TTC549 (cell line): ENCODE measurements around the gene SKOR1.

Source experiments
- FAIRE-seq: peaks from 2 replicates; lab custom pipeline; 2012; peaks lifted over from hg19 to GRCh38; lab: Jason Lieb, UNC

The SKOR1 gene

DNA sequence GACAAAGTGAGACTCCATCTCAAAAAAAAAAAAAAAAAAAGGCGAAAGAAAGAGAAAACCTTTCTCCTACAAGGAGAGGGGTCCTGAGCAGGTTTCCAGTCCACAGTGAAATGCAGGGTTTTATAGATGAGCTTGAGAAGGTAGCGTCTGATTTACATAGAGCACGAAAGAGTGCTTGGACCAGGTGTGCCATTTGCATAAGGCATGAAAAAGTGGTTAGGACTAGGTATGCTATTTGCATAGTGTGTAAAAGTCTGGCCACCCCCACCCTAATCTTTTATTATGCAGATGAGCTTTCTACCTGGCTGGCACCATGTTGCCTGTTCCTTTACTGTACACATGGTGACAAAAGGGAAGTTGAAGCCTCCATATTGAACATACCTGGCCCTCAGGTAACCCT lies 28.1 kb downstream of the SKOR1 start:
- no peak for FAIRE-seq

DNA sequence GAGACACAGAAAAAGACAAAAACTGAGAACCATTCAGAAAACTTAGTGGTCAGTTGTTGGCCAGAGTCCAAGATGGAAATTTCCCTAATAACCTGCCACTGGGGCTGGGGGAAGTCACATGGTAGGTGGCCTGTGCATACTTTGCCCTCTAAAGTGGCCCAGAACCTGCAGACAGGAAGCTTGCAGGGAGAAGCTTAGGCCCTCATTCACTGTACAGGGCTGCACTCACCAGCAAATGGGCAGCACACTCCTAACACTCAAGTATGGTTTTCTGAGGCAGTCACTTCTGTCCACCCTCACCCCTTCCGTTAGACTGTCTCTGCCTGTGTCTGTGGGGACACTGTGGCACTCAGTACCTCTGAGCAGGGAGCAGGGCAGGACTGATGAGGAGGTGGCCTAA lies 29.0 kb downstream of the SKOR1 start:
- no peak for FAIRE-seq

DNA sequence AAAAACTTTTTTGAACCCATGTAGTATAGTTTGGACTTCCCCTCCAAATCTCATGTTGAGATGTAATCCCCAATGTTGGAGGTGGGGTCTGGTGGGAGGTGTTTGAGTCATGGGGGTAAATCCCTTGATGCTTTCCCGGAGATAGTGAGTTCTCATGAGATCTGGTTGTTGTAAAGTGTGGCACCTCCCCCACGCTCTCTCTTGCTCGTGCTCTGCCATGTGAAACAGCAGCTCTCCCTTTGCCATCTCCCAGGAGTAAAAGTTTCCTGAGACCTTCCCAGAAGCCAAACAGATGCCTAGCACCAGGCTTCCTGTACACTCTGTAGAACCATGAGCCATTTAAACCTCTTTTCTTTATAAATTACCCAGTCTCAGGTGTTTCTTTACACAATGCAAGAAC lies 30.5 kb downstream of the SKOR1 start:
- FAIRE-seq: no peak

DNA sequence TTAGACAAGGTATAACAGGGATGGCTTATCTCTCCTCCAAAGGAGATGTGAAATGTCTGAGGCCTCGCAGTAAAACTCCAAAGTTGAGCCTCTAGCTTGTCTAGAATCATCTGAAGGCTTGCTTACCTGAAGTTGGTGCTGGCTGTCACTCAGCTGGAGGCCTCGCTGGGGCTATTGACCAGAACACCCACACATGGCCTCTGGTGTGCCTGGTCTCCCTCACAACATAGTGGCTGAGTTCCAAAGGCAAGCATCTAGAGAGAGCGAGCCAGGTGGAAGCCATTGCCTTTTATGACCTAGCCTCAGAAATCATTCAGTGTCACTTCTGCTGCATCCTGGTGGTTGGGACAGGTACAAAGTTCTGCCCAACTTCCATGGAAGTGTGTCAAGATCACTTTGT lies 31.9 kb downstream of the SKOR1 start:
- FAIRE-seq: no peak

DNA sequence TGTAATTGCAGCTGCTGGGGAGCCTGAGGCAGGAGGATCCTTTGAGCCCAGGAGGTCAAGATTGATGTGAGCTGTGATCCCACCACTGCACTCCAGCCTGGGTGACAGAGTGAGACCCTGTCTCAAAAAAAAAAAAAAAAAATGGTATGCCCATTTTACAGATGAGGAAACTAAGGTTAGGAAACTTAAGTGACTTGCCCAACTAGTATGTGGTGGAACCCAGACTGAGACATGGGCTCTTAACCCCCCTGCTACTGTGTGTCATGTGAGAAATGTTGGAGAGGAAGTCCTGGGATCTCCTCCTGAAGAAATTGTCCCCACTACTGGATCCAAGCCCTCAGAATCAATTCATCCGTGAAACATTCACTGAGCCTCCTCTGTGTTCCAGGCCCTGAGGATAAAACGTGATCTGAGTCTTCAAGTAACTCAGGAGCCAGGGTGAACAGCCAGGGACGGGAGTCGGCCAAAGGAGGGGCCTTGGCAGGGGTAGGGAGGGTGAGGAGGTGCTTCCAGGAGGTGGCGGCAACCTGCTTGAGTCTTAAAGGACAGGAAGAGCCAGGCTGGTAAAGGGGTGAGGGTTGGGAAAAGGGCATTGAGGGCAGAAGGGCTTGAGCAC lies 34.1 kb downstream of the SKOR1 start:
- no peak for FAIRE-seq

DNA sequence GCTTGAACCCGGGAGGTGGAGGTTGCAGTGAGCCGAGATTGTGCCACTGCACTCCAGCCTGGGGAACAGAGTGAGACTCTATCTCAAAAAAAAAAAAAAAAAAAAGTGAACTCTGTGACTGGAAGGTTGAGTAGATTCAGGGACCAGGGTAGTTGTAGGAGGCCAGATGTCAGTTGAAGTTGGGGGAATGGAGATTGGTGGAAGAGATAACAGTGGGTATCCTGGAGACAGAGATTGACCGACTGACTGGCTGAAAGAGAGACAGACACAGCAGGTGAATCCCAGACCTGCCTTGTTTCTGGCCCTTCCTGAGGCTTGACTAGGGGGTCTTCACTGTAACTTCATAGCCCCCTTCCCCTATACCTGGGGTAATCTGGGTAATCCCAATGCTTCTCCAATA lies 36.7 kb downstream of the SKOR1 start:
- FAIRE-seq: no peak

DNA sequence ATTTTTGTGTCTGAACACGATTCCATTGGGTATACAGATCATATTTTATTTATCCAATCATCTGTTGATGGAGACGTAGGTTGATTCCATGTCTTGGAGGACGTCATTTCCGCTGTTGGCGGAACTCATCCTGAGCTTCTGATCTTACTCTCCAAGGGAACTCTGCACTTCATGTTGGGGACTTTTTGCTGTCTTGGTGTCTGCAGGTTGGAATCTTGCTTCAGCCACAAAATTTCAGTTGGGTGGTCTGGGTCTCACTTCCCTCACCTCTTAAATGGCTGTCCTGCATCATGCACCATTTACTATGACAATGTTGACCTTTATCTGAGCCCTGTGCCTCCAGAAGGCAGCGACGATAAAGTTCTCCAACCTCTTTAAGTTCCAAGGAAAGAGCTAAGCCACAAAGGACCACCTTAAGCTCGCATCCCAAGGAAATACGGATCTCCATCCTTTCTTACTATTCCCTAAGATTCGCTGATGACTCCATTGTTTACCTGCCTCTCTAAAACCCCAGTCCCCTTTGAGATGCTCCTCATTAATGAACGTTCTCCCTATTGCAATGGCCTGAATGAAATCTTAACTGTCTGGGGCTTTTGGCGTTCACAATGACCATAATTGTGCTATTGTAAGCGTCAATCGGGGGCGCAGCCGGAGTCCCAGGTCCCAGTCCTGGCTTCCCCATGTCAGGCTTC lies 37.6 kb downstream of the SKOR1 start:
- FAIRE-seq: no peak

DNA sequence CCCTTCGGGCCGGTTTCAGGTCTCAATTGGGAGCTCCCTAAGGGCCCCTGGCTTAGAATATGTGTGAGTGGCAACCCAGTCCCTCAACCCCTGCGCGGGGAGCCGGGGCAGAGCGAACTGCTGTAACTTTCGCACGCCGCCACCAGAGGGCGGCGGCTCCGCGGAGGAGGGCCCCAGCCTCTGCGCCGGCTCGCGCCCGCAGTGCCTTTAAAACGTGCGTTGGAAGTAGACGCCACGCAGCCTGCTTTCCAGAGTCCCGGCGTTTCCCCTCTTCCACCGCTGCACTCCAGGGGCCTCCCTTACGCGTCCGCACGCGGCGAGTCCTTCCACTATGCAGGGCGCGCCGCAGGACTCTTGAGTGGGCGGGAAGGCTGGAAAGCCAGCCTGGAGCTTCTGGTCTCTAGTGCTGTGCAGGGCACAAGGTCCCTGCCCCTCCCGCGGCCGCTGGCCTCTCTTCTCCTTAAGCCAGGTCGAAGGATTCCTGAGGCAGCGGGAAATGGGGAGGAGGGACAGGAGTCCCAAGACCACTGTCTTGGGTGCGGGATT lies 38.2 kb downstream of the SKOR1 start:
- FAIRE-seq: no peak

DNA sequence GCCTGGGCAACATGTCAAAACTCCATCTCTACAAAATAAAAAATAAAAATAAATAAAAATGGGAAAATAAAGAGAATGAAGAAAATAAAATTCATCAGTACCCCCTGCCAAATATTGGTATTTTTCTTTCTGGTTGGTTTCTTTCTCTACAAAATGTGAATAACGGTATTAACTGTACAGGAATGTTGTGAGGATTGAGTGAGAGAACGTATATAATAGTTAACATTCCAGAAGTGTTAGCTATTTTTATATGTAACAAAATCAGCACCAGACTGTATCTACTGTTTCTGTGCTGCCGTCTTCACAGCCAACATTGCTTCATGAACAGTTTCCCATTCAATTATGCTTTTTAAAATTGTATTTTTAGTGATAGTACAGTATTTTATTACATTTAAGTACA lies 40.0 kb downstream of the SKOR1 start:
- no peak for FAIRE-seq

DNA sequence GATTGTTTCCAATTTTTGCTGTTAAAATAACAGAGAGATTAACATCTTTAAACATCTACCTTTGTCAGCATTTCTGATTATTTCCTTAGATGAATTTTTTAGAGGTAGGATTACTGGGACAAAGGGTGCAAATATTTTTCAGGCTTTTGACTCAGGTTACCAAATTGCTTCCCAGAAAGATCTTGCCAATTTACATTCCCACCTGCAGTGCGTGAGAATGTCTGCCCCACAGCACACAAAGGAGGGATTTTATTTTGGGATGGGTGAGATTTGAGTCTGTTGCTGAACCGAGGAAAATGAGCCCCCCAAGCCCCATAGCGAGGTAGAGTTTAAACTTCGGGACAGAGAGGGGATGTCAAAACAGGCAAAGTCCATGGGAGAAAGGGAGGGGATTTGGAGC lies 40.5 kb downstream of the SKOR1 start:
- FAIRE-seq: no peak

DNA sequence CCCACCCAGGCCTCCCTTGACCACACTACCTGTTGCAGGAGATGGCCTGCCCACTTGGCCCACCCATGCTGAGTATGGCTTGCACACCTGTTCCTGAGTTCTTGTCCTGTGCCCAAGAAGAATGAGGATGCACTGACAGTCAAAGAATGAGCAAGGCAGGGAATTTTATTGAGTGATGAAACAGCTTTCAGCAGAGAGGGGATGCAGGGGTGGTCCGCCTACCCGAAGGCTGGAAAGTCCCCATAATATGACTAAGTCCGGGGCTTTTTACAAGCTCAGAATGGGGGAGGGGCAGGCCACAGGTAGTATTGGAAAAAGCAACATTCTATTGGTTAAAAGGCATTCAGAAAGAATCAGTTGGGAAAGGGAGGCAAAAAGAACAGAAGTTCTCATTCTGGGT lies 44.4 kb downstream of the SKOR1 start:
- no peak for FAIRE-seq

DNA sequence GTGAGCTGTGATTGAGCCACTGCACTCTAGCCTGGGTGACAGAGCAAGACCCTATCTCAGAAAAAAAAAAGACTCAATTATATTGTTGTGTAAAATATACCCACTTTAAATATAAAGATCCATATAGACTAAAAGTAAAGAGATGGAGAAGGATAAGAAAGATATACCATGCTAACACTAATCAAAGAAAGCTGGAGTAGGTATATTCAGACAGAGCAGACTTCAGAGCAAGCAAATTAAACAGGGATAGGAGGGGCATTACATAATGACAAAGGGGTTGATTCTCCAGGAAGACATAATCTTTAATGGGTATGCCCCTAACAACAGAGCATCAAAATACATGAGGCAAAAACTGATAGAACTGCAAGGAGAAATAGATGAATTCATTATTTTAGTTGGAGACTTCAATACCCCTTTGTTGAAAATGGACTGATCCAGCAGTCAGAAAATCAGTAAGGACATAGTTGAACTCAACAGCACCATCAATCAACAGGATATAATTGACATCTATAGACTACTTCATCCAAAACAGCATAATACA lies 45.6 kb downstream of the SKOR1 start:
- no peak for FAIRE-seq

DNA sequence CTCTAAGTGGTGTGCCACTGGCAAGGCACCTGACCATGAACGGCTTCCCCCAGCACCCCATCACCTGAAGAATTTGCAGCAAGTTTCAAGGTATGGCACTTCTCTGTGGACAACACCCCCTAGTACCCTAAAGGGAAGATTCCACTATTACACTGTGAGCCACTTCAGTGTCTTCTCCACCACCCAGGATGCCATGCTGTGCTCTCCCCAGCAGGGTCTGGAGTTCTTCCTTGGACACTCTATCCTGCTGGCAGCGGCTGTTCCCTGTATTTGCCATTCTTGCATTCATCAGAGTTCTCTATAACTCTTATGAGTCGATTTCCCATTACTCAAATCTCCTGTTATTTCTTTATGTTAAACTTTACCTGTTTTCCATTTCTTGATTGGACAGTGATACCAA lies 48.5 kb downstream of the SKOR1 start:
- no peak for FAIRE-seq

DNA sequence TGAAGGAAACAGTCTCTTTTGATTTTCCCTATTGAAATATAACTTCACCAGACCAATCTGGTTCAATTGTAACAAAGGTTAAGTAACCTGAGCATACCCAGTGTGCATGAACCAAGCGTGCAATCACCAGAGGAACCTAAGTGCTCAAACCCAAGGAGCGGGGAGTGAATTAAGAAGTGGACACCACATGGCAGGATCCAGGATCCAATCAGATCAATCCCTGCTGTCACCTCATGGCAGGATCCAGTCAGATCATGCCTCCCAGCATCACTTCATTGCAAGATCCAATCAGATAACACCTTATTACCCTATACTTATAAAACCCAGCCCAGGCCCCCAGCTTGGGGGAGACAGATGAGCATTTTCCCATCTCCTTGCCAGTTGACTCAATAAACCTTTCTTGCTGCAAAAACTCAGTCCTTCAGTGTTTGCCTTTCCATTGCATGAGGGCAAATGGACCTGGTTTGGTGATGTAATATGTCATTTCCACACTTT lies 53.5 kb downstream of the SKOR1 start:
- no peak for FAIRE-seq

DNA sequence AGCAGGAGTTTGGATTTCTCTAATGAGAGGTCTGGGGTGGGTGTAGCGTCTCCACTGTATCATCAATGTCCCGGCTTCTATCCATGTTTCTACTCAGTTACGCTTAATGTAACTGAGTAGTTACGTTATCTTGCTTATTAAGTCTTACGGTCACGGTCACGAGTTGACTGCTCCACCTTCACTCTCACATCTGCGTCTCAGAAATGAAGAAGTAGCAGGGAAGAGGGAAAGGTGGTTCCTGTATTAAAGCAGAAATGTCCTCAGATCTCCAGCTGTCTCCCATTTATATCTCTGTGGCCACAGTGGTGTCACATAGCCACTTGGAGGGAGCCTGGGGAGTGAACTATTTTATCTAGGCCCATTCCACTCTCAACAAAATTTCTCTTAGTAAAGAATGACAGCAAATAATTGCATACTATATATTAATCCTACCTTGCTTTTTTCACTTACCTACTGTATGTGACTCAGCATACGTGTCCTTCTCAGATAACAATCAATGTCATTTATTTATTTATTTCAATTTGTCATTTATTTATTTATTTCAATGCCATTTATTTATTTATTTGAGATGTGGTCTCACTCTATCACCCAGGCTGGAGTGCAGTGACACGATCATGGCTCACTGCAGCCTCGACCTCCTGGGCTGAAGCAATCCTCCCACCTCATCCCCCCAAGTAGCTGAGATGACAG lies 54.3 kb downstream of the SKOR1 start:
- no peak for FAIRE-seq

DNA sequence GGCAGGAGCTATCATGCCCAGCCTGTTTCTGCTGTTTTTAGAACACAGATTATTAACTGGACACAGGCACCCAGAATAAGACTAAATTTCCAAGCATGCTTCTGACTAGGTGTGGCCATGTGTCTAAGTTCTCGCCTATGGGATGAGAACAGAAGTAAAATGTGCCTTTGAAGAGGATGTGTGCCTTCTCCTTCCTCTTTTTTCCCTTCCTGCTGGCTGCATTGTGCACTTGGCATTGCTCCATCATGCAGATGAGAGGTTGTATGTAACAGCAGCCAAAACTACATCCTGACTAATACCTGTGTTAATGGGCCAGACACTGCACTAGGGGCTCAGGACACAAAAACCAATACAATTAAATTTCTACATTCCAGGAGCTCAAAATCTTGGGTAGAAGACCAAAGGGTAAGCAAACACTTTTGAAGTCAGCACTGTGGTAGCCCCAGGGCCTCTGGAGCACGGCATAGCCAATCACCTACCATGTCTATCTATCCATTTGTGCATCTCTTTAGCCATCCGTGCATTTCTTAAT lies 55.4 kb downstream of the SKOR1 start:
- no peak for FAIRE-seq

DNA sequence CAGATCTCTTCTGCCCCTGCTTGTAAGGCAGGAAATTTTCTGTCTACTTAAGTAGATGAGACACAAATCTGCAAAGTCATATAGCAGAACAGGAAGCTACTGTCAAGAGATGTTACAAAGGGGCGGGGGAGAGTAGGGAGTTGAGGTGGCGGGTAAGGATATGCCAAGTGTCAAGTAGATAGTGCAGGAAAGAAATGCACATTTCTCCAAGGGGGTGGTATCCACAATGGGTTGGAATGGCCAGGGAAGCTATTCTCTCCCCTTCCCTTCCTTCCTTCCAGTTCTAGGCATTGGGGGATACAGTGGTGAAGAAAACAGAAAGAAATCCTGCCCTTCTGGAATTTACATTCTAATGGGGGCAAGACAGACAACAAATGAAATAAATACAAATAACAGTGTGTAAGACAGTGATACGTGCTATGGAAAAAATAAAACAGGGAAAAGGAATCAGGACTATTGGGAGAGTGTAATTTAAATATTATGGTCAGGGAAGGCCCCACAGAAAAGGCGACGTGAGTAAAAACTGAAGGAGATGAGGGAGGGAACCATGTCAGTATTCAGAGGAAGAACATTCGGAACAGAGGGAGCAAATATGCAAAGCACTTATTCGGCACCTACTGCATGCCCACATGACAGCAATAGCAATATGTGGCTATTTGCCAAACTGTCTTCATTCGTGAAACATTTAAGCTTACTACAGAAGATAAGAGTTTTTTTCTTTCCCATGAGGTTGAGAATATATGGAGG lies 57.4 kb downstream of the SKOR1 start:
- FAIRE-seq: no peak

DNA sequence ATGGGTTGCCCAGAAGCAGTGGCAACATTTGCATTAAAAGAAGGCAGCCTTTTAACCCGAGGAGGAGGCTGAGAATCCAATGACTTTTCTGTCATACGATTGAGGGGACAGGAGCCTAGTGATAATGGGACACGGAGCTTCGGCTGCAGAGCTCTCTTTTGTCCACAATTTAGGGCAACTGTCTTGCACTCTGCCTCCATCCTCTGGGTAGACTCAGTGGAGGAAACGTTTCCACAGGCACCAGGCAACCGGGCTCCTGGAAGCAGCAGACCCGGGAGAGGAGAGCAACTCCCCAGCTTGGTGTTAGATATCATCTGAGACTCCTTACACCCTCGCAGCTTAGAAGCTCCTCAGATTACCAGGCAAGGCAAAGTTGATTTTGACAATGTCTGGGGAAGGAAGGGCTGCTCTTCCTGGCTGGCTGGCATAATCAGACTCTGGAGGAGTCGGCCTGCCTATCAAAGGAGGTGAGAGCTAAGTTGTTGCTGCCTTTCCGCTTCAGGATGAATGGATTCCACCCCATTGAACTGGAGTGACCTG lies 58.0 kb downstream of the SKOR1 start:
- no peak for FAIRE-seq

DNA sequence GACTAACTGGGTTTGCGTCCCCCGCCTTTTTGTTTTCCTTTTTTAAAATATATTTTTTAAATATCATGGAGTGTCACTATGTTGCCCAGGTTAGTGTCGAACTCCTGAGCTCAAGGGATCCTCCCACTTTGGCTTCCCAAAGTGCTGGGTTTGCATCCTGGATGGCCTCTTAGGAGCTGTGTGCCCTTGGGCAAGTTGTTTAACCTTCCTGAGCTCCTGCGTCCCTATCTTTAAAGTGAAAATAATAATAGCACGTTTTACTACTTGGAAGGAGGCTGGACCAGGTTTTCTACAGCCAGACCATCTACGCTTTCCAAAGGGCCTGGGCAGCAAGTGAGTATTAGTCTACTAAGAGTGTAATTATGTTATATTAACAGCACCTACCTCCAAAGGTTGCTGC lies 58.7 kb downstream of the SKOR1 start:
- FAIRE-seq: no peak
